Colonic mucosa (tissue), 4 donors: ENCODE results near the gene GSG1L. TPM values are rescaled to one million over a fixed set of nuclear protein-coding genes. Genes with fewer than 3 reads are reported as not detected.

Source experiments
- DNase-seq: peaks from one replicate; pipeline ENCODE4 v3.0.0-alpha.2; 2020
- H3K27ac ChIP-seq: fragments of 200-600 bp; one replicate; pipeline ENCODE4 v1.8.0; 2021
- H3K27me3 ChIP-seq: fragments of 200-600 bp; one replicate; pipeline ENCODE4 v1.8.0; 2021
- H3K36me3 ChIP-seq: fragments of 200-600 bp; one replicate; pipeline ENCODE4 v1.8.0; 2021
- H3K4me1 ChIP-seq: fragments of 200-600 bp; one replicate; pipeline ENCODE4 v1.8.0; 2021; ENCODE audit warnings: mild to moderate bottlenecking
- H3K4me3 ChIP-seq: fragments of 200-600 bp; one replicate; pipeline ENCODE4 v1.8.0; 2021
- H3K9ac ChIP-seq, 2 donors: one replicate each; pipeline ENCODE4 v1.7.0; 2013; ENCODE audit warnings: control low read depth in 2 of 2, low read depth in 2 of 2, low read length in 2 of 2
- H3K9me3 ChIP-seq: fragments of 200-600 bp; one replicate; pipeline ENCODE4 v1.8.0; 2021
- CTCF ChIP-seq: fragments of 200-600 bp; IDR thresholded peaks from one replicate; pipeline ENCODE4 v1.8.0; 2022; ENCODE audit warnings: antibody characterized with exemption, mild to moderate bottlenecking
- intact Hi-C: fragments of 100-400 bp; cut with DNase I; formaldehyde crosslinking; loops from one replicate; pipeline ENCODE4 v1.14.1; 2022
- total RNA-seq, 2 donors: library from RNA; stranded (reverse); fragmentation: NEBNext Ultra II Directional in 1 of 2; extraction: Animal tissue kit (Norgen Biotek cat#: 25700) in 1 of 2; gene quantifications; one replicate each; pipeline ENCODE4 v1.2.1, GENCODE V29; 2021
- donor health status: healthy.
- donor health status: DM: no; HTN: no; CAD: no.
- donor health status: DM: no; HTN: no; CAD: no.

GSG1L gene
- total RNA-seq, 2 donors from 2014 or later = 0.13 to 0.15 TPM

DNA sequence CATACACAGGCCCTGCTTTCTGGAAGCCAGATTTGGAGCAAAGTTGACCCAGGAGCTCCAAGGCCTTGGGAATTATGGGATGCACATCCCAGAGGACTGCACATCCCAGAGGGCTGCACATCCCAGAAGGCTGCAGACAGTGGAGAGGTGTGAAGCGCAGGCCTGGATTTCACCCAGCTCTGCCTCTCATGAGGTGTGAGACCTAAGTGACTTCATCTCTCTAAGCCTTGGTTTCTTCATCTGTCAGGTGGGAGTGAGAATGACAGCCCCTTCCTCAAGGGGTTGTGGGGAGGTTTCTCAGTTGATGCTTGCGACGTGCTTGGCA is 102.3 kb downstream of the GSG1L start:
- Histone ChIP-seq H3K4me3 (no peak overlapping the region), H3K4me1 (no peaks in the 10 kb centered on the region), H3K9ac (no peak overlapping the region), H3K27me3 (no peaks in the 10 kb centered on the region), H3K36me3 (no peaks in the 10 kb centered on the region), H3K9me3 (no peaks in the 10 kb centered on the region), H3K27ac (no peak overlapping the region)
- DNase-seq = no peak
- no peak for TF ChIP-seq CTCF
- intact Hi-C loops = no loop called here

DNA sequence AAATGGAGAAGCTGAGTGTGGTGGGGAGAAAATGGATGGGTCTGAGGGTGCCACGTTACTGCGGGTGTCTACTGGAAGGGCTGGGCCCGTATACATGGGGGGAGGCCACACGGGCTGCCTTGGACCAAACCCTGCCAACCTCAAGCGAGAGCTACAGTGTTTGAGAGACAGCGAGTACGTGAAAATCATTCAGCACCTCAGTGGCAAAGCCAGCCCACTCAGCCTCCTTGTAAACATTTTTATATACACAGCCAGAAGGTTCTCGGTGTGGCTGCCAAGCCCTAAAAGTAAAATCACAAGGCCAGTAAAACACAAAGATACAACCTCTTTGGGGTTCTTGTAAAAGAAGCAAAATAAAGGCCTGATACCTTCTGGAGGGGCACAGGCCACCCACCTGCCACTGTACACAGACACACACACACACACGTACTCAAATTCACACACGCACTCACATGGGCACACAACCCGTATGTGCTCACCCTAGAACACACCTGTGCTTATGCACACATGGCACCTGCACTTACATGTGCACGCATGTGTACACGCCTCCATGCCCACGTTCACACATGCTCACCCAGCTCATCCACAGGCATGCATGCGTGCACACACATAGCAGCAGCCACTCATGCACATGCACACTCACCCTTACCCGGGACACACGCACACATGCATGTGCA is 102.8 kb downstream of the GSG1L start:
- H3K4me3 ChIP-seq = no peak overlapping the region
- TF ChIP-seq CTCF = no peak
- DNase-seq = no peak

GRCh38 chr16:27959914-27960313 is 103.6 kb downstream of the GSG1L start:
- Histone ChIP-seq H3K36me3 (no peaks in the 10 kb centered on the region), H3K9ac (no peak overlapping the region), H3K27me3 (no peaks in the 10 kb centered on the region), H3K4me1 (no peaks in the 10 kb centered on the region), H3K4me3 (no peak overlapping the region), H3K9me3 (no peaks in the 10 kb centered on the region), H3K27ac (no peak overlapping the region)
- intact Hi-C loops = loop anchor here (10.0 kb wide), 1 partner anchor 55 kb away; no protein-coding TSS in a partner anchor
- DNase-seq = no peak
- TF ChIP-seq CTCF = no peak

More for the DNA sequence above, 102.8 kb downstream of the GSG1L start:
- Histone ChIP-seq H3K9ac (no peak overlapping the region), H3K27ac (no peak overlapping the region), H3K36me3 (no peaks in the 10 kb centered on the region), H3K9me3 (no peaks in the 10 kb centered on the region), H3K27me3 (no peaks in the 10 kb centered on the region), H3K4me1 (no peaks in the 10 kb centered on the region)
- intact Hi-C loops = no loop called here

GRCh38 chr16:27954191-27954590 is 109.3 kb downstream of the GSG1L start:
- Histone ChIP-seq H3K9ac (no peak overlapping the region), H3K9me3 (no peaks in the 10 kb centered on the region), H3K4me3 (no peak overlapping the region), H3K4me1 (no peaks in the 10 kb centered on the region), H3K36me3 (no peaks in the 10 kb centered on the region), H3K27me3 (no peaks in the 10 kb centered on the region), H3K27ac (no peak overlapping the region)
- no peak for DNase-seq
- TF ChIP-seq CTCF = no peak
- intact Hi-C loops = loop anchor here (10.0 kb wide), 1 partner anchor 49 kb away; no protein-coding TSS in a partner anchor

DNA sequence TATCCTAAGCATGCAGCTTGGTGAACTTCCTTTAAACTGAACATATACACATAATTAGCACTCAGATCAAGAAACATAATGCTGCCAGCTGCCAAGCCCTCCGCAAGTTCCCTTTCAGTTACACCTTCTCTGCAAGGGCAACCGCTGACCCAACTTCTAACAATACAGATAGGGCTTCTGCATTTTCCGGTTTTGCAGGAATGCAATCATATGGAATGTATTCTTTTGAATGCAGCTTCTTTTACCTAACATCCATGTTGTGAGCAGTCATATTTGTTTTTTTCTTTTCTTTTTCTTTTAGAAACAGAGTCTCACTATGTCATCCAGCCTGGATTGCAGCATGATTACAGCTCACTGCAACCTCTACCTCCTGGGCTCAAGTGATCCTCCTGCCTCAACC is 110.7 kb downstream of the GSG1L start:
- Histone ChIP-seq H3K4me1 (no peaks in the 10 kb centered on the region), H3K36me3 (no peaks in the 10 kb centered on the region), H3K9ac (no peak overlapping the region), H3K4me3 (no peak overlapping the region), H3K27ac (no peak overlapping the region), H3K27me3 (no peaks in the 10 kb centered on the region), H3K9me3 (no peaks in the 10 kb centered on the region)
- TF ChIP-seq CTCF = no peak
- DNase-seq = no peak
- intact Hi-C loops = loop anchor here (10.0 kb wide), 1 partner anchor 48 kb away; no protein-coding TSS in a partner anchor
